ENCODE data around the gene OR4N5.
"Not testable (repeated sequence)": the region's sequence is repeated elsewhere in the genome, so short reads cannot be mapped to it uniquely, and the experiment has no call there.

The OR4N5 gene, protein sequence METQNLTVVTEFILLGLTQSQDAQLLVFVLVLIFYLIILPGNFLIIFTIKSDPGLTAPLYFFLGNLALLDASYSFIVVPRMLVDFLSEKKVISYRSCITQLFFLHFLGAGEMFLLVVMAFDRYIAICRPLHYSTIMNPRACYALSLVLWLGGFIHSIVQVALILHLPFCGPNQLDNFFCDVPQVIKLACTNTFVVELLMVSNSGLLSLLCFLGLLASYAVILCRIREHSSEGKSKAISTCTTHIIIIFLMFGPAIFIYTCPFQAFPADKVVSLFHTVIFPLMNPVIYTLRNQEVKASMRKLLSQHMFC

DNA sequence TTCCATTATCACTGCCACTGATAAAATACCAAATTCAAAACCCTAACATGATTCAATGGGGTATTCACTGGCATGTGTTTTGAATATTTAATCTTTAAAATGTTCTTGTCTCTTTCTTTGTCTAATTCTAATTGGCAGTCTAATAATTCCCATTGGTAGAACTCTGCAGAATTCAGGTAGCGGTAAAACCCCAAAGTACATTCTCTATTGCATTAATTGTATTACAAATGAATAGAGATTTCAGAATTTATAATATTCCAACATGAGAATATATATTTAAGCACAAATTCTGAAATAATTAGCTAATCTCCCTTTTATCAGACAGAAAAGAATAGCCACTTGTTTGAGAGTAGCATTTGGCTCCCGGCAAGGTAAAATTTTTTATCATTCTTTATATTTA is at the start of gene OR4N5:
TSS of gene OR4N5 (plus strand) at position 301 of the 400 bp plus-strand sequence. CDS start 4,916 bp downstream, outside the sequence.
- no peak for DNase-seq

DNA sequence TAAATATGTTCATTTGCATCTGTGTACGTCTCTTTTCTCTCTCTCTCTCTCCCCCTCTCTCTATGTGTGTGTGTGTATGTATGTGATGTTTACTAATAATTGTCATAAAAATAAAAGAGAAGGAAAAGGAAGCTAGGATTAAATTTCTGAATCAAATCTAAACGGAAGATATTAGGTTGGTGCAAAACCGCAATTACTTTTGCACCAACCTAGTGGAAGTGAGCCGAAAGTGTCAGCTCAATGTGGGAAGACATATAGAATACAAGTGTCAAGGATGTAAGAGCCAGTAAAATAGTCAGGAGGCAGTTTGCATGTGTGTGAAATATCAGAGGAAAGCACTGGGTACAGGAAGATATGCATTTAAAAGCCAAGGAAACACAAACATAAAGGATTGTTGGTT is 46.6 kb upstream of the OR4N5 start:
- DNase-seq = no peak

DNA sequence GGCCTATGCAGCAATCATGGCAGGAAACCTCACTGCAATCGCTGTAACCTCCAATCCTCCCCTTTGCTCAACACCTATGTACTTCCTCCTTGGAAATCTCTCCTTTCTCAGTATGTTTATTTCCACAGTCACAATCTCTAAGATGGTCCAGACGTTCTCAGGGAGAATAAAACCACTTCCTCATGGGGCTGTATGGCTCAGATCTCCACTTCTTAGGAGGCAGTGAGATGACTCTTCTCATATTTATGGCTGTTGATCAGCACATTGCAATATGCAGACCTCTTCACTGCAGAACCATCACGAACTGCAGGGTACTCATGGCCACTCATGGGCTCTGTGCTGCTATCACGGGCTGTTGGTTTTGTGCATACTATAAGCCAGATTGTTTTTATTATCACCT is 45.2 kb upstream of the OR4N5 start:
- no peak for DNase-seq

DNA sequence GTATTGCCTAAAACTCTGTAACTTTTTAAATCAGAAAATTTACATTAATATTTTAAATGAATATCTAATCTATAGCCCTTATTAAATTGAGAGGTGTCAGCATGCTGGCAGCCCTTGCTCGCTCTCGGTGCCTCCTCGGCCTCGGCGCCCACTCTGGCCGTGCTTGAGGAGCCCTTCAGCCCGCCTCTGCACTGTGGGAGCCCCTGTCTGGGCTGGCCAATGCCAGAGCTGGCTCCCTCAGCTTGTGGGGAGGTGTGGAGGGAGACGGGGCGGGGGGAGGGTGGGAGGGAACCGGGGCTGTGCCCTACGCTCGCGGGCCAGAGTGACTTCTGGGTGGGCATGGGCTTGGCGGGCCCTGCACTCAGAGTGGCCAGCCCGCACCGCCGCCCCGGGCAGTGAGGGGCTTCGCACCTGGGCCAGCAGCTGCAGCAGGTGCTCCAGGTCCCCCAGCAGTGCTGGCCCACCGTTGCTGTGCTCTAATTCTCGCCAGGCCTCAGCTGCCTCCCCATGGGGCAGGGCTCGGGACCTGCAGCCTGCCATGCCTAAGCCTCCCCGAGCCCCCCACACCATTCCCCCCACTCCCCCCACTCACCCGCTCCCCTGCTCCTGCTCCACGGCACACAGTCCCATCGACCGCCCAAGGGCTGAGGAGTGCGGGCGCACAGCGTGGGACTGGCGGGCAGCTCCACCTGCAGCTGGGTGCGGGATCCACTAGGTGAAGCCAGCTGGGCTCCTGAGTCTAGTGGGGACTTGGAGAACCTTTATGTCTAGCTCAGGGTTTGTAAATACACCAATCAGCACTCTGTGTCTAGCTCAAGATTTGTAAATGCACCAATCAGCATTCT is 39.5 kb upstream of the OR4N5 start:
- not testable (repeated sequence) for DNase-seq

DNA sequence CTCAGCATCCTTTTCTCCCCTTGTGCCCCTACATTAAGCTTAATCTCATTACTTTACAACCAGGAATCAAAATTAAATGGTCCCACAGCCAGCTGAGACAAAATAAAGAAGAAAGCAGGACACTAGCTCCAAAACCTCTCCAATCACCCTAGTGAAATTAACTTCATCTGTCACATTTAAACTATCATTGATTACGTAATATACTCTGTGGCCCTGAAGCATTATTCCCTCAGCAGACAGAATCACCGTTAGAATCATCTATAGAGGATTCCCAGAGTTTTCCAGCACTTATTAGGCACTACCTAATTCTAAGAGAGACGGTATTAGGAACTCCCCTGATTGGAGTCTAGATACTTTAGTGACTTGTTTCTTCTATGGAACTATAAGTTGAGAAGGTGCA is 28.2 kb upstream of the OR4N5 start, which contains the start of gene OR4K17:
TSS of gene OR4K17 (plus strand) at position 302 of the 400 bp plus-strand sequence. CDS start 6,761 bp downstream, outside the sequence.
- DNase-seq = no peak

DNA sequence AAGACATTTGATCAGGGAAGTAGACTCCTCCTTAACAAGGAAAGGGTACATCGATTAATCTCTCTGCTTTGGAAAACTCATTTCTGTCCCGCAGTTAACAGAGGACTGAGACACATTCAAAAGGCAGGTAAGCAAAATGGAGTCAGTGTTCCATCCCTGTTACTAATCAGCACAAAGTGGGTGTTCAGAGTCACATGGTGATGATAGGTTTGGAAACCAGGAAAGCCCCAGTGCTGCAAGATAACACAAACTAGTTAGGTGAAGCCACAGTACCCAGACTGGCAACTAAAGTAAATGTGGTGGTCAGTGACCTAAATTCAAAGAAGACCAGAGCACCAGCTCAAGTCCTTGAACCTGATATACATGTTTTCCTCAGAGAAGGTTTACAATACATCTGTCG is 26.3 kb upstream of the OR4N5 start:
- DNase-seq = no peak

DNA sequence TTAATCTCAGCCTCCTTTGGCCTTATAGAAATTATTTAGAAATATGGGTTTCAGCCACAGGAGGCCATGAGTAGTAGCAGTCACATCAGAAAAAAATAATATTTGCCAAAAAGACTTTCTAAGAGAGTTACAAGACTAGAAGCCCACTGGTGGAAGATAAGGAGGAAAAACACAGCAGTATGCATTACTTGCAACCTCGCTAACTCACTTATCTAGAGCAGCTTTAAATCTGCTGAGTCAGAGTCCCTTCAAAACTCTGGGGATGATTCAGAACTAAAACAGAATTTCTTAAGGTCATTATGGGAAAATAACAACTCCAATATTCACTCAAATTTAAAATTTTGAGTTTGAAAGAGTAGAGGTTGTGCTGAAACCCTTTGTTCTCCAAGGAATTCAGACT is 21.9 kb upstream of the OR4N5 start:
- DNase-seq = no peak

DNA sequence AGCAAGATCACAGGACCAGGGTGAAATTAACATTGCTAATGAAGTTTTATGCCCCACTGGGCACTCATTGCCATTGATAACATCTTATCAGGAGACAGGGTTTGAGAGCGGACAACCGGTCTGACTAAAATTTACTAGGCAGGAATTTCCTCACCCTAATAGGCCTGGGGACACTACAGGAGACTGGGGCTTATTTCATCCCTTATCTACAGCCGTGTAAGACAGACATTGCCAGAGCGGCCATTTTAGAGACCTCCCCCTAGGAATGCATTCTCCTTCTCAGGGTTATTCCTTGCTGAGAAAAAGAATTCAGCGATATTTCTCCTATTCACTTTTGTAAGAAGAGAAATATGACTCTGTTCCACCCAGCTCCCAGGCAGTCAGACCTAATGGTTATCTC is 19.8 kb upstream of the OR4N5 start:
- no peak for DNase-seq

DNA sequence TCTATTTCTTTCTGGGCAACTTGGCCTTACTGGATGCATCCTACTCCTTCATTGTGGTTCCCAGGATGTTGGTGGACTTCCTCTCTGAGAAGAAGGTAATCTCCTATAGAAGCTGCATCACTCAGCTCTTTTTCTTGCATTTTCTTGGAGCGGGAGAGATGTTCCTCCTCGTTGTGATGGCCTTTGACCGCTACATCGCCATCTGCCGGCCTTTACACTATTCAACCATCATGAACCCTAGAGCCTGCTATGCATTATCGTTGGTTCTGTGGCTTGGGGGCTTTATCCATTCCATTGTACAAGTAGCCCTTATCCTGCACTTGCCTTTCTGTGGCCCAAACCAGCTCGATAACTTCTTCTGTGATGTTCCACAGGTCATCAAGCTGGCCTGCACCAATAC is 5.3 kb downstream of the OR4N5 start:
- no peak for DNase-seq

DNA sequence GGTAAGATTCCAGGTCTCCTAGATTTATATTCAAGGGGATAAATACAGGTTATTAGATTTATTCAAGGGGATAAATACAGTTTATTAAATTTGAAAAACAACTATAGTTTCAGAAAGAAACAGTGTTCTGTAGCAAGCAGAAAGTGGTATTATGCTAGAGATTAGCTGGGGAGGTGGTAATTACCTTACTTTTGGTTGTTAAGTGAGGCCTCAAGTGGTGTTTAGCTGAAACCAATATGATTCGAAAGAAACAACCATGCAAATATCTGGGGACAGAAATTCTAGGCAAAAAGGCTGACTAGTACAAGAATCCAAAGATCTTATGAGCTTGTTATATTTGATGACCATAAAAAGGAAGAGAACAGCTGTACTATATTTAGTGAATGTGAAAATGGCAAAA is 6.2 kb downstream of the OR4N5 start:
- no peak for DNase-seq

DNA sequence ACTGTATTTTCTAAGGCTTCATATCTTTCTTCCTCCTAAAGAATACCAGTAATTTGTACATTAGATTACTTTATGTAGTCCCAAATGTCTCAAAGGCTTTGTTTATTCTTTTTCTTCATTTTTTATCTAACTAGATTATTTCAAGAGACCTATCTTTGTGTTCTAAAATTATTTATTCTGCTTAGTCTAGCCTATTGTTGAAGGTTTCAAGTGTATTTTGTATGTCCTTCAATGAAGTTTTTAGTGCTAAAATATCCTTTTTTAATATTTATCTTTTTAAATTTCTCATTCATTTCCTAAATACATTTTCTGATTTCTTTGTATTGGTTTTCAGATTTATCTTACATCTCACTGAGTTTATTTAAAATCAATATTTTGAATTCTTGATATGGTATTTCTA is 25.8 kb downstream of the OR4N5 start:
- no peak for DNase-seq

DNA sequence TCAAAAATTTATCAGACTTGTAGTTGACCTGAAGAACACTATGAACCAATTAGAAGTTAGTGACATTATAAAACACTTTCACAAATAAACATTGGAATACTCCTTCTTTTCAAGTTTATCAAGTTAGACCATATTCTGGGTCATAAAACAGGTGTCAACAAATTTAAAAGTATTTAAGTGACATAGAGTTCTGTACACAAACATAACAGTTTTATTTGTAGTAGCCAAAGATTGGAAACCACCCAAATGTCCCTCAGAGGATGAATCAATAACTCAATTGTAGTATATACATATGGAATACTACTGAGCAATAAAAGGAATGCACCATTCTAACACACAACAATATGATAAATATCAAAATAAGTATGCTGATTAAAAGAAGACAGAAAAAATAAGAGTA is 28.5 kb downstream of the OR4N5 start:
- DNase-seq = no peak

DNA sequence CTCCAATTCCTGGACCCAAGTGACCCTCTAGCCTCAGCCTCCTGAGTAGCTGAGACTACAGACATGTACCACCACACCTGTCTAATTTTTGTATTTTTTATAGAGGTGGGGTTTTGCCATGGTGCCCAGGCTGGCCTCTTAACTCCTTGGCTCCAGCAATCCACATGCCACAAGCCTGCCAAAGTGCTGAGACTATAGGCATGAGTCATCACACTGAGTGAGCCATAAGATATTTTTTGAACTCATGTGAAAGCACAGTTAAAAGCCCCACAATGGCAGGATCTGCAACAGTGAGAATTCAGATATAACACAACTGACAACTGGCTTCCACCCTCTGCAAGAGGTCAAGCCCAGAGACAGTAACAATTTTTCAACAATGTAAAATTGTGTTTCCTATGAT is 31.2 kb downstream of the OR4N5 start:
- DNase-seq = not testable (repeated sequence)

DNA sequence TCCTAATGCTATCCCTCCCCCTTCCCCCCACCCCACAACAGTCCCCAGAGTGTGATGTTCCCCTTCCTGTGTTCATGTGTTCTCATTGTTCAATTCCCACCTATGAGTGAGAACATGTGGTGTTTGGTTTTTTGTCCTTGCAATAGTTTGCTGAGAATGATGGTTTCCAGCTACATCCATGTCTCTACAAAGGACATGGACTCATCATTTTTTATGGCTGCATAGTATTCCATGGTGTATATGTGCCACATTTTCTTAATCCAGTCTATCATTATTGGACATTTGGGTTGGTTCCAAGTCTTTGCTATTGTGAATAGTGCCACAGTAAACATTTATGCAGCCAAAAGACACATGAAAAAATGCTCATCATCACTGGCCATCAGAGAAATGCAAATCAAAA is 35.6 kb downstream of the OR4N5 start:
- DNase-seq = not testable (repeated sequence)

DNA sequence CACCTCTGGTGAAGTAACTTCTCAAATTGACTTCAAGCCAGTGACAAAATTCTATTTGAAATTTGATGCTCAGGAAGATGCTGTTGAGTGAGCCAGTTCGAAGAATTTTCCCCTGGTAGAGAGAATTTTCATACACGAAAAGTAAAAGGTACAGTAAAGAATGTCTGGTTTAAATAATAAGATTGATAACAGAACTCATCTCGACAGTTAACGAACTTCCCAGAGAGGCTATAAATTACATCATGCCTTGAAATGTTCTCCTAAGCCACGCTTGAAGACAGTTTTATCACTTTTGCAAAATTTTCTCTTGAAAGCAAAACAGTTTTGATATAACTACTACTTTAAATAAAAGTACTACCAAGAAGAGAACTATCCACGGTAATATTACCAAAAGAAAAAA is 37.7 kb downstream of the OR4N5 start:
- DNase-seq = no peak

DNA sequence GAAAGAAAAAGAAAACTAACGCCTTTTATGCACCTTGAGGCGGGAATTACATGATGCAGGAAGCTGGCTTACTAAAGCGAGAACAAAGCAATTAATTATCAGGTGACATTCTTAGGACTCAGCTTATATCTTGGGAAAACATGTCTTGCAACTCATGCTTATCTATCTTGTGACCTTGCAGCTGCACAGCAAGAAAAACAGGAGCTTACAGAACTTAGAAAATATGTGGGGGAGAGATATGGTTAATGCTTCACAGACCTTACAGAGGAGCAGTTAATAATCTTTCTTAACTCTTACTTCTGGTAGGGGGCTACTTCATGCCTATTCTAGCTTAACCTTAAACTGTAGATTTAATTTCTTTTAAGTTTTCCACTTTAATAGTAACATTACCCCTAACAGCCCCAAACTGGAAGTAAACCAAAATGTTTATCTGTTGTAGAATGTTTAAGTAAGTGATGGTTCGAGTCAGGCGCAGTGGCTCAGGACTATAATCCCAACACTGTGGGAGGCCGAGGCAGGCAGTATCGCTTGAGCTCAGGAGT is 38.9 kb downstream of the OR4N5 start:
- no peak for DNase-seq

DNA sequence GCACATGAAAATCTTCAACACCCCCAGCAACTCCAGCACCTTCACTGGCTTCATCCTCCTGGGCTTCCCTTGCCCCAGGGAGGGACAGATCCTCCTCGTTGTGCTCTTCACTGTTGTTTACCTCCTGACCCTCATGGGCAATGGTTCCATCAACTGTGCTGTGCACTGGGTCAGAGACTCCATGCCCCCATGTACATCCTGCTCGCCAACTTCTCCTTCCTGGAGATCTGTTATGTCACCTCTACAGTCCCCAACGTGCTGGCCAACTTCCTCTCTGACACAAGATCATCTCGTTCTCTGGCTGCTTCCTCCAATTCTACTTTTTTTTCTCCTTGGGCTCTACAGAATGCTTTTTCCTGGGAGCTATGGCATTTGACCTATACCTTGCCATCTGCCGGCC is 40.6 kb downstream of the OR4N5 start:
- no peak for DNase-seq

DNA sequence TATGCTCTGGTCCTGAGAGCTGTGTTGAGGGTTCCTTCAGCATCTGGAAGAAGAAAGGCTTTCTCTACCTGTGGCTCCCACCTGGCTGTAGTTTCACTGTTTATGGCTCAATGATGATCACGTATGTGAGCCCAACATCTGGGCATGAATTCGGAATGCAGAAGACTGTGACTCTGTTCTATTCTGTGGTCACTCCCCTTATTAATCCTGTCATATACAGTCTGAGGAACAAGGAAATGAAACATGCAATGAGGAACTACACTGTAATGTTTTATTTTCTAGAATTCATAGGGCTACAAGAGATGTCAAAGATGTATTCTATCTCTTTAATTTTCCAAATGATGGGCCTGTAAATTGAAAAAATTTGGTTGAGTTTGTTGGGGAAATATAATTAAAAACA is 41.3 kb downstream of the OR4N5 start:
- no peak for DNase-seq

DNA sequence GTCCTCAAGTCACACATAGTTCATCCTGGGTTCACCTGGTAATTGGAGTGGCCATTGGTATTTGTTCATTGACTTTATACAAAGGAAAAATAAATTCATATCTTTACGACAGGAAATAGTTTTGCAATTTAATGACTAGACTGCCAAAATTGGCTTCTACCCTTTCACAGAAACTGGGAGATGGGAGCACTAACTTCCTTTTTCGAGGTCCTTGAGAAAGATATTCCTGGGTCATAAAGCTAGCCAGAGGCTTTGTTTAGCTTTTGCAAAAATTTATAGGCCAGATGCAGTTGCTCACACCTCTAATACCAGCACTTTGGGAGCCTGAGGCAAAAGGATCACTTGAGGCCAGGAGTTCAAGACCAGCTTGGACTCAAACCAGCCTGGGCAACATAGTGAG is 41.9 kb downstream of the OR4N5 start:
- no peak for DNase-seq

DNA sequence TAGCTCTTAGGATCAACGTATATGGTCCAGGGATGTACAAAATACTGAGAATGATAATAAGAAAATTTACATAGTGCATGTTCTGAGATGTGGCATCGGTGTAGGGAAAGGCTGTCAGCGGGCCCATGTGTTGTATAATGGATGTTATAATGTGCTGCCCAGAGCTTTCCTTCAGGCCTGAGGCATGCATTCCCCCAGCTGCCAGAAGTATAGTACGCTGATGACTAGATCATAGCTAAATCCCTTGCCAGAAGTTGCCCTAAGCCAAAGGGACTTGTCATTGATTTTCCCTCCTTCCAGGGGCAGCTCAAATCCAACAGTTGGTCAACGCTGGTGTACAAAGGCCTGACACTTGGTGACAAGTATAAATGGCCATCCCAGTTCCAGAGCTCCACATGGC is 45.6 kb downstream of the OR4N5 start:
- DNase-seq = no peak

DNA sequence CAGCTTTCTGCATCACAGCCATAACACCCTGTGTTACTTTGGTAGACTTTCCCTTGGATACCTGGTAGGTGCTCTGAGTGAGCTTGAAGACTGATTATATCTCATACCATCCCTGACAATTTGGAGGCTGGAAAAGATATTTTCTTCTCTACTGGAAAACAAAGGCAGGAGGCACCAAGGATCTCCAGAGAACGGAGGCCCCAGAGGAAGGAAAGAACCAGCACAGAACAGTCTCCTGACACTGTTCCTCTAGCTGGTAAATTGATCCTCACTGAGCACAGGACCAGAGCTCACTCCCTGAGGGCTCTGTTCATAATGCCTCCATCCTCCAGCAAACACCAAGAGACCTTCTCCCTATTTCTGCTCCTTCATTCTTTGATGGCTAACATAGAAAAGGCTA is 52.0 kb downstream of the OR4N5 start, which contains the start of gene OR11G2:
TSS of gene OR11G2 (plus strand) at position 301 of the 400 bp plus-strand sequence. CDS start 6,542 bp downstream, outside the sequence.
- DNase-seq = no peak

DNA sequence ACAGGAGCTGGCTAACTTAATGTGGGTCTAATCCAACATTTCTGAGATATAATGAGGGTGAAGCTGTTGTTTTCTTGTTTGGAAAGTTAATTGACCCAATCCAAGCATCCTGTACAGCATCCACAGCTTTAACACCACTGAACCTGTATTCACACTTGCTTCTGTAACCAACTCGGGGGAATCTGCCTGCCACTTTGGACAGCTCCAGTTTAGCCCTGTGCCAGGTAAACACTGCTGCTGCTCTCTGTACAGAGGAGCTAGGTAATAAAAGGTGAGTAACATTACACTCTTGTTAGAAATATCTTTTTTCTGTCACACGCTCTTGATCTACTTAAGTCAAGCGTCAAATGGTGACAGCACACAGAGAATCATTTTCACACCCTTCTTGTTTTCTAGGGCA is 52.8 kb downstream of the OR4N5 start:
- DNase-seq = no peak

DNA sequence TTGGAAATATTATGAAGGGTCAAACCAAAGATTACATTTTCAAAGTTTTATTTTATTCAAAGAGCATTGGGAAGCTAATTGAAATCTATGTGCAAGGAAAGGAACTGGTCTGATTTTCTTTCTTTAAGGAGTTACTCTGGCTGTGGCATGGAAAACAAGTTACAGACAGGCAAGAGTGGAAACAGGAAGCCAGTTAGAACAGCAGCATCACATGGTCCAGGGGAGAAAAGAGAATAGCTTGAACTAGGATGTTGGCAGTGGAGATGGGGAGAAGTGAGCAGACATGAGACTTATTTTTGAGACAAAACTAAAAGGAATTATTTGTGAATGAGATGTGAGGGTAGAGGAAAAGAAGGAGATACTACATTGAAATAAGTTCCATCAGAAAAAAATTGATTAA is 55.5 kb downstream of the OR4N5 start:
- DNase-seq = no peak
